RCC 7860 (cell line): Measurements from ENCODE around the gene COX15.
"Not testable (repeated sequence)": the region's sequence is repeated elsewhere in the genome, so short reads cannot be mapped to it uniquely, and the experiment has no call there.

Experiments used
- DNase-seq: peaks from one replicate; pipeline ENCODE4 v3.0.0-alpha.2; 2015; ENCODE audit warnings: low spot score
- FAIRE-seq: peaks from 2 replicates; lab custom pipeline; 2012; peaks lifted over from hg19 to GRCh38; lab: Jason Lieb, UNC

Gene COX15

DNA sequence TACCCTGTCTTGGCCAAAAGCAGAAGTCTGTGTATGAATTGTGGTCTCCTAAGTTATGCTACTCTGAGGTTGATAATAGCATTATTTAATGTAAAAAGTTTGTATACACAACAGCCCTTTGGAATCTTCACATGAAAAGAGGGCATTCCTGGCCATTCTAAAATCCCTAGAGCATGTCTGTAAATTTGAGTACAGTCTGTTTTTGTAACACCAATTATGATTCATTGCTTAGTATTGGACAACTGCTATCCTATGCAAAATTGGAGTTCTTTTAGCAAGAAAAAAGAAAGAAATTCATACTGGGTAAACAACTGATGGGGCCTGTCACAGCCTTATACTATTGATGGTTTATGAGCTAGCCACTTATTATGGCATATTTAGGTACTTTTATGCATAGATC, 10.3 kb upstream of the COX15 start:
- DNase-seq = no peak
- FAIRE-seq = no peak

- FAIRE-seq (no peak), DNase-seq (no peak)
These were observed 9.1 kb upstream of the COX15 start for GRCh38 chr10:99740933-99741559.

DNA sequence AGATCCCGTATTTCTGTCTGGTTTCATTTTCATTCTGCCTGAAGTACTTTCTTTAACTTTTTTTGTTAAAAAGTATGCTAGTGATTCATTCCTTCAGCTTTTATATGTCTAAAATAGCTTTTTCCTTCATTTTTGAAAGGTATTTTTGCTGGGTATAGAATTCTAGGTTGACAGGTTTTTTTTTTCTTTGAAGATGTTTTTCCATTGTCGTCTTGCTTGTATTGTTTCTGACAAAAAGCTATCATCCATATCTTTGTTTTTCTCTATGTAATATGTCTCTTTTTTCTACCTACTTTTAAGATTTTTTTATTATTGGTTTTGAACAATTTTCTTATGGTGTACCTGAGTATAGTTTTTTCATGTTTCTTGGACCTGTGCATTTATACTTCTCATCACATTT, 8.3 kb upstream of the COX15 start:
- DNase-seq (no peak), FAIRE-seq (no peak)

- DNase-seq, FAIRE-seq: not testable (repeated sequence)
These were observed 2.2 kb upstream of the COX15 start for GRCh38 chr10:99734111-99734510.

GRCh38 chr10:99733366-99733765, 1.4 kb upstream of the COX15 start:
- FAIRE-seq = no peak

DNA sequence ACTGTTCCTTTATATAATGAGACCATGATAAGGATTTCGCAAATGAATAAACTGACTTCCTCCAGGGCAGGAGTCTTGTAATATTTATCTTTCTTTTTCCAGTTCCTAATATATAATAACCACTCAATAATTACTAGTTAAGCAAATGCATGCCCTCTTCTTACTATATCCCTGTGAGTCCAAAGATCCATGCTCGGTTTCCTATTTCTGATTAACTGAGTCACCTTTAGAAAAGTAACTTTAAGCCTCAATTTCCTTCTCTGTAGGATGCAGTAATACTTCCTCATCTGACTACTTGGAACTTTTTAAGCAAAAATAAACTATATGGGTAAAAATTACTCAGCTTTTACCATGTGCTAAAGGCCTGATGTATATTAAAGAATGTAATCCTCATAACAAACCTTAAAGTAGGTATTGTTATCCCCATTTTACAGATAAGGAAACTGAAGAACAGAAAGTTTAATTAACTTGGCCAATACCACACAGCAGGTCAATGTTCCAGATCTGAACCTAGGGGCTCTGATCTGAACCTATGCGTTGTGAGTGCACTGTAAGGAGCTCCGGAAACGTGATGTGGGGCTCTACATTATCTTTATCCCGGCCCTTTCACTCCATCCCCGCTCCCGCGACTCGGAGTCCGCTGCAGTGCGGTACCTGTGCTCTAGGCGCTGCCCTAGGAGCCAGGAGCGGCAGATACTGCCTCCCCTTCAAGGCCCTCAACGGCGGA, 458 bp downstream of the COX15 start:
- DNase-seq (no peak), FAIRE-seq (no peak)

More at GRCh38 chr10:99733366-99733765, 1.4 kb upstream of the COX15 start:
- DNase-seq = no peak

DNA sequence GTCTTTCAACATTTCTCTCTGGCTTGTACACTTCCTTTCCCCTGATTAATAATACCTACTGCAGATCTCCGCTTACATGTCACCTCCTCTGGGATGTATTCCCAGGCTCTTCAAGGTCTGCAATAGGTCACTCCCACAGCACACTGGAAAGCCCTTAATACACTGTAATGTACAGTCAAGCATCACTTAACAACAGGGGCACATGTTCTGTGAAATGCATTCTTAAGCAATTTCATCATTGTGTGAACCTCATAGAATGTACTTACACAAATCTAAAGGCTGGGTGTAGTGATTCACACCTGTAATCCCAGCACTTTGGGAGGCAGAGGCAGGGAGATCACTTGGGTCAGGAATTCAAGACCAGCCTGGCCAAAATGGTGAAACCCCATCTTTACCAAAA, 1.9 kb downstream of the COX15 start:
- peak; percentile 44 for FAIRE-seq
- DNase-seq = peak; percentile 81

DNA sequence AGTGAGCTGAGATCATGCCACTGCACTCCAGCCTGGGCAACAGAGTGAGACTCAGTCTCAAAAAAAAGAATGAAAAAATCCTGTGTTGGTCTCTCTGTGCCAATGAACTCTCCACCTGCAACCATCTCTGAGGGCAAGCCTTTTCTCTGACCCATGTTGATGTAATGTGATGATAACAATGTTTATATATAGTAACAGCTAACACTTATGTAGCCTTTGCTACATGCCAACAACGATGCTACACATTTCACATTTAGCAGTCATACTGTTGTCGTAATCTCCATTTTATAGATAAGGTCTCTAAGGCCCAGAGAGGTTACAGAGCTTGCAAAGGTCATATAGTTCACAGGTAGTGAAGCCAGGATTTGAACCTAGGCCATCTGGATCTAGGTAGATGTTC, 11.5 kb downstream of the COX15 start:
- DNase-seq (no peak), FAIRE-seq (no peak)

DNA sequence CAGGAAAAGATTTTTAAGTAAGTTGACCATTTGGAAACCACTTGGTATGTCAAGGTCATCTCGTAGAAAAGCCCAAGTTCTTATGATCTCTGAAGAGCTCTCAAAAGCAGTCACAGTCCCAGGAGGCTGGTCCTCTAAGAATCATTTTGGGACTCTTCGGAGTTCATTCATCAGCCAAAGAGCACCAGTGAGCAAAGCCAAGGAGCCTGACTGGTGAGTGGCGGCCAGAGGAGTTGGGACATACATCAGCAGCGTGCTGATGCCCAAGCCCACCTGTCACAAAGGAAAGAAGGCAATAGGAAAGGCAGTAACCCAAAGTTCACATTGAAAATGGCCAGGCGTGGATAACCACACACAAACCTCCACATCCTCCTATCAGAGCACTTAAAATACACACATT, 17.5 kb downstream of the COX15 start:
- DNase-seq = no peak
- no peak for FAIRE-seq

- peak; percentile 50 for FAIRE-seq
- peak; percentile 30 for DNase-seq
These were observed 20.7 kb downstream of the COX15 start for GRCh38 chr10:99711129-99711719.

DNA sequence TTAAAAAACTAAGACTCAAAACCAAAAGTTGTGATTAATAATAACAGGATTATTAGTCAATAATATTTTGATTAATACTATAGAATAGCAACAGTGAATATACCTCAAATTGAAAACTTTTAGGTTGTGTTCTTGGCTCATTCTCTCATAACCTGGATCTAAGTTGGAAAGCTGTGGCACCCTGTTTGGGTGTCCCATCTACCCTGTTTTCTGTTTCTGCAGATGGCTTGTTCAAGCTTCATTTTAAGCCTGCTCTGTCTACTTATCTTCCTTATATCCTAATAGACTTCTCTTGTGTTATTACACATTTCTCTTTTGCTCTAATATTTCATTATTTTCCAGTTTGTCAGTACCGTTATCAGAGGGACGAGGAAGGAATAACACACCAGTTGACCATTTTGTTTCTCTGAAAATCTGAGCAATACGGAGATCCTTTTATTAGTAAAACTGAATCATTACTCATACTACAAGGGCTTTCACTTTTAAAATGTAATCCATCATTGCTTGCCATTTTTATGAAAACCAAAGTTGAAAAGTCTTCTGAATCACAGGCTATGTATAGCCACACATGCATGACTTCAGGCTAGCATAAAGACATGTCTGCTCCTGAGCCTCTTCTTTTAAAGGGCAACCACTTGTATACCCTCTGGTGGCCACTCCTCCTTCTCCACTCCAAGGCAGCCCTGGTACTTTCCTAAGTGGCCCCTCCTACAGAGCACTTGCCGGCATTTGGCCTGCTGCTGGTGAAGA, 22.3 kb downstream of the COX15 start:
- DNase-seq (no peak), FAIRE-seq (no peak)

DNA sequence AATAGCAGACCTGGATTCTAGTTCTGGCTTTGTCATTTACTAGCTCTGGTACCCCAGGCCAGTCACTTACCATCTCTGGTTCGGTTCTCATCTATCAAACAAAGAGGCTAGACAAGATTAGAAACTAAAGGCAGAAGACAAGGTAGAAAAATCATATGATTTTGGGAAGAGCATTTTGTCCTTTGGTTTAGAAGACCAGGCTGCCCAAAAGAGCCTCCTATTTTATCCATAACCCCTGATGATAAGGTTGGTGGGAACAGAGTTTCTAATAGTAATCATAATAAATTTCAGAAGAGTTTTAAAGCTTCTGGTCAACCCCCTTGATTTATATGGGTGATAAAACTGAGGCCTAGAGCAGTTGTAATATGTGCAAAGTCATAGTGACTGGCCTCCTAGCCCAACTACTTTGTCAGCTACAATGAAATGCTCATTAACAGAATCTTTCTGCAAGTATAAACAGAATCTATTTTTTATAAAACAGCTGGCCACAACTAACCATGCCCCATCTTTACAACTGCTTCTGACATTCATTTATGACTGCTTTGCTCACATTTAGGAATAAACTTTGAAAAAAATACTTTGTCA, 23.4 kb downstream of the COX15 start:
- DNase-seq (no peak), FAIRE-seq (no peak)

DNA sequence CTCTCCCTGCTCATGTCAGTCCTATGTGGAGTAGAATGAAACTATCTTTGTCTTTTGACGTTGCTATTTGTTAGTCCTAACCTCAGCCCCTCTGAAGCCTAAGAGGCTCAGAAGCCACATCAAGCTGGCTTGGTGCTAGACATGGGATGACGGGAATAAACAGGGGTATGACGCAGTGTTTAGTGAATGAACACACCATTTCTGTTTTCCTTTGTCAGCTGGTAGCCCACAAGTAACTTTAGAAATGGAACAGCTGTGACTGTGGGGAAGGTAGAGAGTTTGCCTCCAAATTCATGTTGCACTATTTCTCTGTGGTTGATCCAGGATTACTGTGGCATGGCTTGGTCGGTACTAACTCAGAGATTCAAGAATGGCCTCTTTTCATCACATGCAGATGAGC, 31.3 kb downstream of the COX15 start:
- no peak for DNase-seq
- FAIRE-seq = no peak

GRCh38 chr10:99698504-99699080, 33.3 kb downstream of the COX15 start:
- FAIRE-seq (no peak), DNase-seq (no peak)

GRCh38 chr10:99695761-99696160, 36.2 kb downstream of the COX15 start:
- DNase-seq = no peak
- no peak for FAIRE-seq

DNA sequence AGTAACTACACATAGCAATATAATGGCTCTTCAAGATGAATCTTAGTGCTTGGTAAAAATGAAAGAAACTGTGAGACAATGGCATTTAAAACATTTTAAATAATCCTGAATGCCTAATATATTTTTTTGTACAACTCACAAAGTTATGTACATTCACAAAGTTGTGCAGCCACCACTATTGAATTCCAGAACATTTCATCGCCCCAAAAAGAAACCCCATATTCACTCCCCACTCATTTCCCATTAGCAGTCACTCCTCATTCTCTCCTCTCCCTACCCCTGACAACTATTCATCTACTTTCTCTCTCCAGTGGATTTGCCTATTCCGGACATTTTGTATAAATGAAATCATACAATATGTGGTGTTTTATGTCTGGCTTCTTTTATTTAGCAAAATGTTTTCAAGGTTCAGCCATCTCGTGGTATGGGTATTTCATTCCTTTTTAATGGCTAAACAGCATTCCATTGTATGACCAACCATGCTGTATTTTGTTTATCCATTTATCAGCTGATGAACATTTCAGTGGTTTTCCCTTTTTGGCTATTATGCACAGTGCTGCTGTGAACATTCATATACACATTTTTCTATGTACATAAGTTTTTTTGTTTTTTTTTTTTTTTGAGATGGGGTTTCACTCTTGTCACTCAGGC, 37.9 kb downstream of the COX15 start:
- no peak for FAIRE-seq
- peak; percentile 26 for DNase-seq

DNA sequence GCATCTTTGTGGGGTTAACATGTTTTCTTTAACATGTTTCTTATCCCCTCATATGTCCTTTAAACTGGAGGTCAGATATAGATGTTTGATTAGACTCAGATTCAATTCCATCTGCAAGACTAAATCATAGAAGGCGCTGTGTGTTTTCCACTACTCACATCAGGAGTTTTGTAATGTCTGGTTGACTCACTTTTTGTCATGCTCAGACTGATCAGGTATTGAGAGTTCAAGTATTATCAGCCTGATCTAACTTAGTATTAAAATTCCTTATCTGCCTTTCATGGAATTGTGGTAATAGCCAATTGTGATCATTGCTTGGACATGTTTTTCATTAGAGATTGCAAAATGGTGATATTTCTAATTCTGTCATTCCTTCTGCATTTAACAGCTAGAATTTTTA, 42.5 kb downstream of the COX15 start:
- no peak for DNase-seq
- FAIRE-seq = no peak

DNA sequence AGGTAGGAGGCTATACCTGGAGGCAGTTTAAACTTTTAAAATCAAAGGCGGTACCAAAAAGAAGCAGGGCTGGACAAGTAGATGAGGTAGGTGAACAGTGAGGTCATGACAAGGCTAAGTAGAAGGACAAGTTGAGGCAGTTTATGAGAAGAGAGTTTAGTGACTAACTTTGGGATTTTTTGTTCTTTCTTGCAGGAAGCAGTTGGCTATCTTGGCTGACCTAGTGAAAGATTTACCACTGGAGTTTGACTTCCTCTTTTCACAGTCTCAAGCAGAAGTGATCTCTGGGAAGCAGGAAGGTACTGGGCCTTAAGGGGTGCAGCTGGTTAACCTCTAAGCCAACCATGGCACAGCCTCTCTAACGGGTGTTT, 46.3 kb downstream of the COX15 start:
- no peak for DNase-seq
- FAIRE-seq = no peak

- FAIRE-seq (no peak), DNase-seq (peak; percentile 19)
These were observed 49.2 kb downstream of the COX15 start for GRCh38 chr10:99682752-99683151.
